Measurements from ENCODE around the gene TNIP2. TPM values are rescaled to one million over a fixed set of nuclear protein-coding genes. Genes with fewer than 3 reads are reported as not detected.
"Not testable (repeated sequence)": the region's sequence is repeated elsewhere in the genome, so short reads cannot be mapped to it uniquely, and the experiment has no call there.

Gene TNIP2
- polyA plus RNA-seq, 2 donors = 29.3 to 29.7 TPM

- peaks cover 3 to 11% of the 10 kb centered on the region in 2 donors for H3K36me3 ChIP-seq (ENCODE audit: control insufficient read depth in 2 of 2, insufficient read depth in 2 of 2, low read length in 1 of 2)
- not testable (repeated sequence) for H3K4me1 ChIP-seq (ENCODE audit: control insufficient read depth in 2 of 2, insufficient read depth in 2 of 2, low read length in 1 of 2); H3K9me3 ChIP-seq (ENCODE audit: control insufficient read depth in 2 of 2, insufficient read depth in 1 of 2, low read depth in 1 of 2, low read length in 1 of 2); H3K27ac ChIP-seq (ENCODE audit: low read depth in 2 of 2, low read length in 1 of 2); H3K27me3 ChIP-seq (ENCODE audit: control insufficient read depth in 1 of 2, insufficient read depth in 2 of 2, low read length in 2 of 2); H3K4me3 ChIP-seq (ENCODE audit: low read depth in 1 of 2, low read length in 2 of 2)
- 96% methylated on average over 17 of the region's 17 CpGs for WGBS, 2 donors
Measured at GRCh38 chr4:2726881-2727280, 29.3 kb downstream of the TNIP2 start.

- WGBS, 2 donors = 94 to 97% methylated on average over 4 of the region's 4 CpGs
Measured at GRCh38 chr4:2725380-2725779, 30.8 kb downstream of the TNIP2 start.

GRCh38 chr4:2723751-2724150 lies 32.4 kb downstream of the TNIP2 start:
- no peak overlapping the region for H3K27ac ChIP-seq (ENCODE audit: low read depth in 2 of 2, low read length in 1 of 2)
- peaks cover 0 to 10% of the 10 kb centered on the region in 2 donors for H3K36me3 ChIP-seq (ENCODE audit: control insufficient read depth in 2 of 2, insufficient read depth in 2 of 2, low read length in 1 of 2)
- no peak overlapping the region for H3K4me3 ChIP-seq (ENCODE audit: low read depth in 1 of 2, low read length in 2 of 2)
- no peaks in the 10 kb centered on the region for H3K4me1 ChIP-seq (ENCODE audit: control insufficient read depth in 2 of 2, insufficient read depth in 2 of 2, low read length in 1 of 2)
- H3K9me3 ChIP-seq (ENCODE audit: control insufficient read depth in 2 of 2, insufficient read depth in 1 of 2, low read depth in 1 of 2, low read length in 1 of 2) = no peaks in the 10 kb centered on the region
- no peaks in the 10 kb centered on the region for H3K27me3 ChIP-seq (ENCODE audit: control insufficient read depth in 1 of 2, insufficient read depth in 2 of 2, low read length in 2 of 2)
- WGBS, 2 donors = 88 to 89% methylated on average over 3 of the region's 3 CpGs

More at GRCh38 chr4:2725380-2725779, 30.8 kb downstream of the TNIP2 start:
- Histone ChIP-seq H3K27me3 (ENCODE audit: control insufficient read depth in 1 of 2, insufficient read depth in 2 of 2, low read length in 2 of 2) (no peaks in the 10 kb centered on the region), H3K36me3 (ENCODE audit: control insufficient read depth in 2 of 2, insufficient read depth in 2 of 2, low read length in 1 of 2) (peaks cover 0 to 12% of the 10 kb centered on the region in 2 donors), H3K4me1 (ENCODE audit: control insufficient read depth in 2 of 2, insufficient read depth in 2 of 2, low read length in 1 of 2) (no peaks in the 10 kb centered on the region), H3K27ac (ENCODE audit: low read depth in 2 of 2, low read length in 1 of 2) (no peak overlapping the region), H3K4me3 (ENCODE audit: low read depth in 1 of 2, low read length in 2 of 2) (no peak overlapping the region), H3K9me3 (ENCODE audit: control insufficient read depth in 2 of 2, insufficient read depth in 1 of 2, low read depth in 1 of 2, low read length in 1 of 2) (no peaks in the 10 kb centered on the region)

- Histone ChIP-seq H3K9me3 (ENCODE audit: control insufficient read depth in 2 of 2, insufficient read depth in 1 of 2, low read depth in 1 of 2, low read length in 1 of 2) (no peaks in the 10 kb centered on the region), H3K4me3 (ENCODE audit: low read depth in 1 of 2, low read length in 2 of 2) (no peak overlapping the region), H3K36me3 (ENCODE audit: control insufficient read depth in 2 of 2, insufficient read depth in 2 of 2, low read length in 1 of 2) (peaks cover 0 to 10% of the 10 kb centered on the region in 2 donors), H3K27ac (ENCODE audit: low read depth in 2 of 2, low read length in 1 of 2) (no peak overlapping the region), H3K4me1 (ENCODE audit: control insufficient read depth in 2 of 2, insufficient read depth in 2 of 2, low read length in 1 of 2) (no peaks in the 10 kb centered on the region), H3K27me3 (ENCODE audit: control insufficient read depth in 1 of 2, insufficient read depth in 2 of 2, low read length in 2 of 2) (no peaks in the 10 kb centered on the region)
- 93% methylated on average over 9 of the region's 9 CpGs for WGBS, 2 donors
Measured at GRCh38 chr4:2722033-2722432, 34.1 kb downstream of the TNIP2 start.

- no peaks in the 10 kb centered on the region for H3K4me1 ChIP-seq (ENCODE audit: control insufficient read depth in 2 of 2, insufficient read depth in 2 of 2, low read length in 1 of 2)
- H3K27me3 ChIP-seq (ENCODE audit: control insufficient read depth in 1 of 2, insufficient read depth in 2 of 2, low read length in 2 of 2) = no peaks in the 10 kb centered on the region
- H3K27ac ChIP-seq (ENCODE audit: low read depth in 2 of 2, low read length in 1 of 2) = no peak overlapping the region
- peaks cover 0 to 10% of the 10 kb centered on the region in 2 donors for H3K36me3 ChIP-seq (ENCODE audit: control insufficient read depth in 2 of 2, insufficient read depth in 2 of 2, low read length in 1 of 2)
- no peak overlapping the region for H3K4me3 ChIP-seq (ENCODE audit: low read depth in 1 of 2, low read length in 2 of 2)
- no peaks in the 10 kb centered on the region for H3K9me3 ChIP-seq (ENCODE audit: control insufficient read depth in 2 of 2, insufficient read depth in 1 of 2, low read depth in 1 of 2, low read length in 1 of 2)
- WGBS, 2 donors = 85 to 86% methylated on average over 11 of the region's 11 CpGs
Measured at GRCh38 chr4:2721586-2721985, 34.5 kb downstream of the TNIP2 start.

- Histone ChIP-seq H3K9me3 (ENCODE audit: control insufficient read depth in 2 of 2, insufficient read depth in 1 of 2, low read depth in 1 of 2, low read length in 1 of 2) (no peaks in the 10 kb centered on the region), H3K36me3 (ENCODE audit: control insufficient read depth in 2 of 2, insufficient read depth in 2 of 2, low read length in 1 of 2) (peaks cover 0 to 7% of the 10 kb centered on the region in 2 donors)
- 95 to 98% methylated on average over 8 of the region's 8 CpGs for WGBS, 2 donors
Measured at GRCh38 chr4:2716236-2716635, 39.9 kb downstream of the TNIP2 start.

GRCh38 chr4:2715426-2715825 lies 40.7 kb downstream of the TNIP2 start:
- Histone ChIP-seq H3K27ac (ENCODE audit: low read depth in 2 of 2, low read length in 1 of 2) (no peak overlapping the region), H3K9me3 (ENCODE audit: control insufficient read depth in 2 of 2, insufficient read depth in 1 of 2, low read depth in 1 of 2, low read length in 1 of 2) (no peaks in the 10 kb centered on the region), H3K4me1 (ENCODE audit: control insufficient read depth in 2 of 2, insufficient read depth in 2 of 2, low read length in 1 of 2) (peaks cover 3 to 4% of the 10 kb centered on the region in 2 donors), H3K4me3 (ENCODE audit: low read depth in 1 of 2, low read length in 2 of 2) (no peak overlapping the region), H3K27me3 (ENCODE audit: control insufficient read depth in 1 of 2, insufficient read depth in 2 of 2, low read length in 2 of 2) (no peaks in the 10 kb centered on the region), H3K36me3 (ENCODE audit: control insufficient read depth in 2 of 2, insufficient read depth in 2 of 2, low read length in 1 of 2) (peaks cover 0 to 7% of the 10 kb centered on the region in 2 donors)
- 75 to 80% methylated on average over 5 of the region's 5 CpGs for WGBS, 2 donors

More at GRCh38 chr4:2716236-2716635, 39.9 kb downstream of the TNIP2 start:
- Histone ChIP-seq H3K27ac (ENCODE audit: low read depth in 2 of 2, low read length in 1 of 2) (no peak overlapping the region), H3K27me3 (ENCODE audit: control insufficient read depth in 1 of 2, insufficient read depth in 2 of 2, low read length in 2 of 2) (no peaks in the 10 kb centered on the region), H3K4me1 (ENCODE audit: control insufficient read depth in 2 of 2, insufficient read depth in 2 of 2, low read length in 1 of 2) (peaks cover 3 to 4% of the 10 kb centered on the region in 2 donors), H3K4me3 (ENCODE audit: low read depth in 1 of 2, low read length in 2 of 2) (no peak overlapping the region)

- Histone ChIP-seq H3K27me3 (ENCODE audit: control insufficient read depth in 1 of 2, insufficient read depth in 2 of 2, low read length in 2 of 2) (no peaks in the 10 kb centered on the region), H3K36me3 (ENCODE audit: control insufficient read depth in 2 of 2, insufficient read depth in 2 of 2, low read length in 1 of 2) (peaks cover 0 to 7% of the 10 kb centered on the region in 2 donors), H3K9me3 (ENCODE audit: control insufficient read depth in 2 of 2, insufficient read depth in 1 of 2, low read depth in 1 of 2, low read length in 1 of 2) (no peaks in the 10 kb centered on the region), H3K27ac (ENCODE audit: low read depth in 2 of 2, low read length in 1 of 2) (no peak overlapping the region), H3K4me1 (ENCODE audit: control insufficient read depth in 2 of 2, insufficient read depth in 2 of 2, low read length in 1 of 2) (peaks cover 3 to 4% of the 10 kb centered on the region in 2 donors), H3K4me3 (ENCODE audit: low read depth in 1 of 2, low read length in 2 of 2) (no peak overlapping the region)
- whole genome bisulfite sequencing, 2 donors = 67 to 78% methylated on average over 4 of the region's 4 CpGs
Measured at GRCh38 chr4:2714918-2715317, 41.2 kb downstream of the TNIP2 start.

- no peak overlapping the region for H3K4me3 ChIP-seq (ENCODE audit: low read depth in 1 of 2, low read length in 2 of 2)
- peak overlapping the region; percentile 24 to 63 for H3K27ac ChIP-seq (ENCODE audit: low read depth in 2 of 2, low read length in 1 of 2)
- H3K36me3 ChIP-seq (ENCODE audit: control insufficient read depth in 2 of 2, insufficient read depth in 2 of 2, low read length in 1 of 2) = peaks cover 0 to 7% of the 10 kb centered on the region in 2 donors
- 33 to 45% methylated on average over 10 of the region's 10 CpGs for WGBS, 2 donors
- no peaks in the 10 kb centered on the region for H3K9me3 ChIP-seq (ENCODE audit: control insufficient read depth in 2 of 2, insufficient read depth in 1 of 2, low read depth in 1 of 2, low read length in 1 of 2)
- no peaks in the 10 kb centered on the region for H3K27me3 ChIP-seq (ENCODE audit: control insufficient read depth in 1 of 2, insufficient read depth in 2 of 2, low read length in 2 of 2)
- peaks cover 3 to 4% of the 10 kb centered on the region in 2 donors for H3K4me1 ChIP-seq (ENCODE audit: control insufficient read depth in 2 of 2, insufficient read depth in 2 of 2, low read length in 1 of 2)
Measured at GRCh38 chr4:2714061-2714770, 41.9 kb downstream of the TNIP2 start.

GRCh38 chr4:2713337-2713736 lies 42.8 kb downstream of the TNIP2 start:
- WGBS, 2 donors = 93 to 96% methylated on average over 5 of the region's 5 CpGs

More at GRCh38 chr4:2713337-2713736, 42.8 kb downstream of the TNIP2 start:
- Histone ChIP-seq H3K36me3 (ENCODE audit: control insufficient read depth in 2 of 2, insufficient read depth in 2 of 2, low read length in 1 of 2) (peaks cover 0 to 7% of the 10 kb centered on the region in 2 donors), H3K4me3 (ENCODE audit: low read depth in 1 of 2, low read length in 2 of 2) (no peak overlapping the region), H3K4me1 (ENCODE audit: control insufficient read depth in 2 of 2, insufficient read depth in 2 of 2, low read length in 1 of 2) (peaks cover 3 to 4% of the 10 kb centered on the region in 2 donors), H3K9me3 (ENCODE audit: control insufficient read depth in 2 of 2, insufficient read depth in 1 of 2, low read depth in 1 of 2, low read length in 1 of 2) (no peaks in the 10 kb centered on the region), H3K27me3 (ENCODE audit: control insufficient read depth in 1 of 2, insufficient read depth in 2 of 2, low read length in 2 of 2) (no peaks in the 10 kb centered on the region), H3K27ac (ENCODE audit: low read depth in 2 of 2, low read length in 1 of 2) (no peak overlapping the region)

Data from esophagus (tissue), 2 donors.